GM12892 (cell line): ENCODE measurements around the gene GGT1.

Source experiments
- POLR2A ChIP-seq: IDR thresholded peaks from 2 replicates; pipeline ENCODE4 v1.6.1; 2011; ENCODE audit warnings: low read depth, low read length, control low read depth
- TAF1 ChIP-seq: IDR thresholded peaks from 2 replicates; pipeline ENCODE4 v1.6.1; 2011; ENCODE audit warnings: low read depth, mild to moderate bottlenecking, control low read depth, low read length, borderline replicate concordance

DNA sequence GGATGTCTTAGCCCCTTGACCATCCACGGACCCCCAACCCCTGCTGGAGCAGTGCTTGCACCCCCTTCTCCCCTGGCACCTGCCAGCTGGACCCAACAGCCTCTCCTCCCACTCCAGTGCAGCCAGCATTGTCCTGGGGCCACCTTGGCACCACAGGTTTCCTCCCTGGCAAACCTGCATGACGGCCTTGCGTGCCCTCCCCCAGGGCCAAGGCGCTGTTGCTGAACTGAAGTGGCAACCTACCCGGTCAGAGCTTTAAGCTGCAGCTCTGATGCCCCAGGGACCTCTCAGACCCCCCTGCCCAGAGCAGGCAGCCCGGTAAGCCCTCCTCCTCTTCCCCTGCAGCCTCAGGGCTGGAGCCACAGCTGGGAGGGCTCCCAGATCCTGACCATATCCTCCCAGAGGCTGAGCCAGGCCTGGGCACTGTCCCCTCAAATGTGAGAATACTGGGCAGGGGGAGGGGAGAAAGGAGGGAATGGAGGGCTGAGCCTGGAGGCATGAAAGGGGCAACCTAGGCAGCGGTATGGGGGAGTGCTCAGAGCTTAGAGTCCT is 8.3 kb upstream of the GGT1 start:
- TF ChIP-seq POLR2A (no peak), TAF1 (no peak)
